Ishikawa (cell line): ENCODE measurements around the gene KLHL5.

Experiments
- CEBPB ChIP-seq: IDR thresholded peaks from 2 replicates; pipeline ENCODE4 v1.6.1; 2012
- CREB1 ChIP-seq: IDR thresholded peaks from 2 replicates; pipeline ENCODE4 v1.6.1; 2012; ENCODE audit warnings: low read depth
- EGR1 ChIP-seq: IDR thresholded peaks from 2 replicates; pipeline ENCODE4 v1.6.1; 2012
- EP300 ChIP-seq: IDR thresholded peaks from 2 replicates; pipeline ENCODE4 v1.6.1; 2012; ENCODE audit warnings: borderline replicate concordance
- FOXM1 ChIP-seq: IDR thresholded peaks from 2 replicates; pipeline ENCODE4 v1.6.1; 2012; ENCODE audit warnings: low read depth, borderline replicate concordance
- MAX ChIP-seq: IDR thresholded peaks from 2 replicates; pipeline ENCODE4 v1.6.1; 2012
- NFIC ChIP-seq: IDR thresholded peaks from 2 replicates; pipeline ENCODE4 v1.6.1; 2012
- RAD21 ChIP-seq: IDR thresholded peaks from 2 replicates; pipeline ENCODE4 v1.6.1; 2012; ENCODE audit warnings: low read depth
- REST ChIP-seq: IDR thresholded peaks from 2 replicates; pipeline ENCODE4 v1.6.1; 2012; ENCODE audit warnings: low read depth, mild to moderate bottlenecking
- TAF1 ChIP-seq: IDR thresholded peaks from 2 replicates; pipeline ENCODE4 v1.6.1; 2012; ENCODE audit warnings: low read depth, mild to moderate bottlenecking
- TCF12 ChIP-seq: IDR thresholded peaks from 2 replicates; pipeline ENCODE4 v1.6.1; 2012; ENCODE audit warnings: low read depth
- TEAD4 ChIP-seq: IDR thresholded peaks from 2 replicates; pipeline ENCODE4 v1.6.1; 2012
- USF1 ChIP-seq: IDR thresholded peaks from 2 replicates; pipeline ENCODE4 v1.6.1; 2012
- YY1 ChIP-seq: IDR thresholded peaks from 2 replicates; pipeline ENCODE4 v1.6.1; 2012; ENCODE audit warnings: low read depth
- ZBTB7A ChIP-seq: IDR thresholded peaks from 2 replicates; pipeline ENCODE4 v1.6.1; 2012; ENCODE audit warnings: low read depth

Gene KLHL5

GRCh38 chr4:39036172-39036571 is 25.9 kb upstream of the KLHL5 start:
- TF ChIP-seq CREB1 (no peak), MAX (no peak), TEAD4 (no peak), EP300 (no peak), FOXM1 (no peak), TCF12 (no peak), RAD21 (no peak), REST (no peak), ZBTB7A (no peak), CEBPB (no peak)

- TF ChIP-seq YY1 (no peak), EGR1 (no peak), REST (no peak), NFIC (no peak), TEAD4 (no peak), FOXM1 (no peak), USF1 (no peak), CREB1 (no peak), TCF12 (no peak), ZBTB7A (no peak), RAD21 (no peak)
These were observed 24.6 kb upstream of the KLHL5 start for GRCh38 chr4:39037491-39037825.

- TF ChIP-seq TEAD4 (no peak), ZBTB7A (no peak), NFIC (no peak), EGR1 (no peak), REST (no peak), USF1 (no peak), TAF1 (no peak), YY1 (no peak), EP300 (no peak), TCF12 (no peak), RAD21 (no peak), MAX (no peak), CREB1 (no peak)
These were observed 24.1 kb upstream of the KLHL5 start for GRCh38 chr4:39037941-39038340.

GRCh38 chr4:39039108-39039507 is 22.9 kb upstream of the KLHL5 start:
- TF ChIP-seq TEAD4 (no peak), TAF1 (no peak), FOXM1 (no peak), TCF12 (no peak), ZBTB7A (no peak), NFIC (no peak), REST (no peak), CEBPB (no peak), EGR1 (no peak), MAX (no peak), RAD21 (no peak), CREB1 (no peak), EP300 (no peak), USF1 (no peak), YY1 (no peak)
